Measurements from ENCODE around the gene NEDD4L. TPM values are rescaled to one million over a fixed set of nuclear protein-coding genes. Genes with fewer than 3 reads are reported as not detected.

NEDD4L gene
- total and polyA plus RNA-seq, 4 donors = 40.2 to 308 (median 148) TPM

GRCh38 chr18:58382446-58382845 is 338.4 kb downstream of the NEDD4L start:
- peaks cover 6 to 15% (median 7%) of the 10 kb centered on the region in 4 donors for H3K36me3 ChIP-seq (ENCODE audit: control insufficient read depth in 4 of 4, insufficient read depth in 4 of 4, low read length in 4 of 4)
- H3K4me3 ChIP-seq = no peak overlapping the region
- no peaks in the 10 kb centered on the region for H3K9me3 ChIP-seq (ENCODE audit: control insufficient read depth in 4 of 4, insufficient read depth in 3 of 4, low read length in 3 of 4)
- no peak overlapping the region for H3K9ac ChIP-seq (ENCODE audit: insufficient read depth in 1 of 2, low read length in 2 of 2)
- no peak for DNase-seq
- TF ChIP-seq, protein P1, sequence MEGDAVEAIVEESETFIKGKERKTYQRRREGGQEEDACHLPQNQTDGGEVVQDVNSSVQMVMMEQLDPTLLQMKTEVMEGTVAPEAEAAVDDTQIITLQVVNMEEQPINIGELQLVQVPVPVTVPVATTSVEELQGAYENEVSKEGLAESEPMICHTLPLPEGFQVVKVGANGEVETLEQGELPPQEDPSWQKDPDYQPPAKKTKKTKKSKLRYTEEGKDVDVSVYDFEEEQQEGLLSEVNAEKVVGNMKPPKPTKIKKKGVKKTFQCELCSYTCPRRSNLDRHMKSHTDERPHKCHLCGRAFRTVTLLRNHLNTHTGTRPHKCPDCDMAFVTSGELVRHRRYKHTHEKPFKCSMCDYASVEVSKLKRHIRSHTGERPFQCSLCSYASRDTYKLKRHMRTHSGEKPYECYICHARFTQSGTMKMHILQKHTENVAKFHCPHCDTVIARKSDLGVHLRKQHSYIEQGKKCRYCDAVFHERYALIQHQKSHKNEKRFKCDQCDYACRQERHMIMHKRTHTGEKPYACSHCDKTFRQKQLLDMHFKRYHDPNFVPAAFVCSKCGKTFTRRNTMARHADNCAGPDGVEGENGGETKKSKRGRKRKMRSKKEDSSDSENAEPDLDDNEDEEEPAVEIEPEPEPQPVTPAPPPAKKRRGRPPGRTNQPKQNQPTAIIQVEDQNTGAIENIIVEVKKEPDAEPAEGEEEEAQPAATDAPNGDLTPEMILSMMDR (IDR thresholded peaks at IDR 0.05; ENCODE audit: control extremely low read depth, extremely low read depth) = no peak
- no peak for ATAC-seq (ENCODE audit: insufficient read depth, low FRiP score)
- H3K27me3 ChIP-seq (ENCODE audit: control insufficient read depth in 3 of 3, insufficient read depth in 3 of 3, low read length in 2 of 3) = no peaks in the 10 kb centered on the region
- no peak overlapping the region for H3K27ac ChIP-seq (ENCODE audit: low read depth in 1 of 2, low read length in 1 of 2)
- H3K4me1 ChIP-seq (ENCODE audit: control insufficient read depth in 5 of 5, insufficient read depth in 5 of 5, low read length in 5 of 5) = peaks cover 0 to 12% (median 0%) of the 10 kb centered on the region in 5 donors
- WGBS, 2 donors = 88 to 90% methylated on average over 2 of the region's 2 CpGs

- Histone ChIP-seq H3K27ac (ENCODE audit: low read depth in 1 of 2, low read length in 1 of 2) (no peak overlapping the region), H3K9me3 (ENCODE audit: control insufficient read depth in 4 of 4, insufficient read depth in 3 of 4, low read length in 3 of 4) (no peaks in the 10 kb centered on the region), H3K4me3 (no peak overlapping the region), H3K27me3 (ENCODE audit: control insufficient read depth in 3 of 3, insufficient read depth in 3 of 3, low read length in 2 of 3) (no peaks in the 10 kb centered on the region), H3K4me1 (ENCODE audit: control insufficient read depth in 5 of 5, insufficient read depth in 5 of 5, low read length in 5 of 5) (no peaks in the 10 kb centered on the region), H3K9ac (ENCODE audit: insufficient read depth in 1 of 2, low read length in 2 of 2) (no peak overlapping the region), H3K36me3 (ENCODE audit: control insufficient read depth in 4 of 4, insufficient read depth in 4 of 4, low read length in 4 of 4) (peaks cover 7 to 23% (median 16%) of the 10 kb centered on the region in 4 donors)
- ATAC-seq (ENCODE audit: insufficient read depth, low FRiP score) (no peak), DNase-seq (no peak)
- 94% methylated on average over 13 of the region's 13 CpGs for WGBS, 2 donors
- TF ChIP-seq, protein P1 (IDR thresholded peaks at IDR 0.05; ENCODE audit: control extremely low read depth, extremely low read depth) = no peak
Measured at GRCh38 chr18:58385472-58385871, 341.4 kb downstream of the NEDD4L start.

- WGBS, 2 donors = 96 to 97% methylated on average over 14 of the region's 14 CpGs
- peaks cover 0 to 8% (median 0%) of the 10 kb centered on the region in 5 donors for H3K4me1 ChIP-seq (ENCODE audit: control insufficient read depth in 5 of 5, insufficient read depth in 5 of 5, low read length in 5 of 5)
- no peak overlapping the region for H3K4me3 ChIP-seq
- no peak overlapping the region for H3K9ac ChIP-seq (ENCODE audit: insufficient read depth in 1 of 2, low read length in 2 of 2)
- TF ChIP-seq, protein P1 (IDR thresholded peaks at IDR 0.05; ENCODE audit: control extremely low read depth, extremely low read depth) = no peak
- peaks cover 10 to 28% (median 21%) of the 10 kb centered on the region in 4 donors for H3K36me3 ChIP-seq (ENCODE audit: control insufficient read depth in 4 of 4, insufficient read depth in 4 of 4, low read length in 4 of 4)
- no peak overlapping the region for H3K27ac ChIP-seq (ENCODE audit: low read depth in 1 of 2, low read length in 1 of 2)
- ATAC-seq (ENCODE audit: insufficient read depth, low FRiP score) (no peak), DNase-seq (no peak)
- no peaks in the 10 kb centered on the region for H3K9me3 ChIP-seq (ENCODE audit: control insufficient read depth in 4 of 4, insufficient read depth in 3 of 4, low read length in 3 of 4)
- H3K27me3 ChIP-seq (ENCODE audit: control insufficient read depth in 3 of 3, insufficient read depth in 3 of 3, low read length in 2 of 3) = no peaks in the 10 kb centered on the region
Measured at GRCh38 chr18:58386780-58387179, 342.8 kb downstream of the NEDD4L start.

- 84 to 87% methylated on average over 5 of the region's 5 CpGs for WGBS, 2 donors
Measured at GRCh38 chr18:58387716-58388115, 343.7 kb downstream of the NEDD4L start.

More at GRCh38 chr18:58387716-58388115, 343.7 kb downstream of the NEDD4L start:
- Histone ChIP-seq H3K27me3 (ENCODE audit: control insufficient read depth in 3 of 3, insufficient read depth in 3 of 3, low read length in 2 of 3) (no peaks in the 10 kb centered on the region), H3K36me3 (ENCODE audit: control insufficient read depth in 4 of 4, insufficient read depth in 4 of 4, low read length in 4 of 4) (peaks cover 10 to 35% (median 21%) of the 10 kb centered on the region in 4 donors), H3K4me3 (no peak overlapping the region), H3K9me3 (ENCODE audit: control insufficient read depth in 4 of 4, insufficient read depth in 3 of 4, low read length in 3 of 4) (no peaks in the 10 kb centered on the region), H3K27ac (ENCODE audit: low read depth in 1 of 2, low read length in 1 of 2) (no peak overlapping the region), H3K9ac (ENCODE audit: insufficient read depth in 1 of 2, low read length in 2 of 2) (no peak overlapping the region), H3K4me1 (ENCODE audit: control insufficient read depth in 5 of 5, insufficient read depth in 5 of 5, low read length in 5 of 5) (peaks cover 0 to 10% (median 0%) of the 10 kb centered on the region in 5 donors)
- ATAC-seq (ENCODE audit: insufficient read depth, low FRiP score) = no peak
- TF ChIP-seq, protein P1 (IDR thresholded peaks at IDR 0.05; ENCODE audit: control extremely low read depth, extremely low read depth) = no peak
- no peak for DNase-seq

Measured in lung (tissue), 12 donors.